ENCODE data around the gene SLC52A1.
"Not testable (repeated sequence)": the region's sequence is repeated elsewhere in the genome, so short reads cannot be mapped to it uniquely, and the experiment has no call there.

SLC52A1 gene

GRCh38 chr17:5035315-5035714 is at the start of gene SLC52A1:
TSS of gene SLC52A1 (minus strand) at chr17:5035426. CDS start at chr17:5034606, 820 bp downstream.
- DNase-seq: no peak

DNA sequence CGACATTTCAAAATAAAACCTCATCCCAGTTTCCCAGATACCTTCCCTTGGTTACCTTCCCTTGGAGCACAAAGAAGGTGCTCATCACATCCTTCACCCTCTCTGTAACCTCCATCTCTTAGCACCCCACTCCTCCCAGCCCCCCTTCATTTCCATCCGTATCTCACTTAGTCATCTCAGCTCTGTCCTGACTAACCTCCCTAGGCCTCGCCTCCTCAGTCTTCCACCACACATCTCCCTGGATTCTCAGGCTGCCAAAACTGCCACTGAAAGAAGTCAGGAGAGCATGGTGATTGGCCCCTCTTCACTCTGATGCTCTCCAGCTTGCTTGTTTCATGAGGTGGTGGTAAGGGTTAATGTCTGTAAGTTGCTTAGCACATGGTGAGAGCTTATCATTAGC is 45.4 kb upstream of the SLC52A1 start:
- no peak for DNase-seq

DNA sequence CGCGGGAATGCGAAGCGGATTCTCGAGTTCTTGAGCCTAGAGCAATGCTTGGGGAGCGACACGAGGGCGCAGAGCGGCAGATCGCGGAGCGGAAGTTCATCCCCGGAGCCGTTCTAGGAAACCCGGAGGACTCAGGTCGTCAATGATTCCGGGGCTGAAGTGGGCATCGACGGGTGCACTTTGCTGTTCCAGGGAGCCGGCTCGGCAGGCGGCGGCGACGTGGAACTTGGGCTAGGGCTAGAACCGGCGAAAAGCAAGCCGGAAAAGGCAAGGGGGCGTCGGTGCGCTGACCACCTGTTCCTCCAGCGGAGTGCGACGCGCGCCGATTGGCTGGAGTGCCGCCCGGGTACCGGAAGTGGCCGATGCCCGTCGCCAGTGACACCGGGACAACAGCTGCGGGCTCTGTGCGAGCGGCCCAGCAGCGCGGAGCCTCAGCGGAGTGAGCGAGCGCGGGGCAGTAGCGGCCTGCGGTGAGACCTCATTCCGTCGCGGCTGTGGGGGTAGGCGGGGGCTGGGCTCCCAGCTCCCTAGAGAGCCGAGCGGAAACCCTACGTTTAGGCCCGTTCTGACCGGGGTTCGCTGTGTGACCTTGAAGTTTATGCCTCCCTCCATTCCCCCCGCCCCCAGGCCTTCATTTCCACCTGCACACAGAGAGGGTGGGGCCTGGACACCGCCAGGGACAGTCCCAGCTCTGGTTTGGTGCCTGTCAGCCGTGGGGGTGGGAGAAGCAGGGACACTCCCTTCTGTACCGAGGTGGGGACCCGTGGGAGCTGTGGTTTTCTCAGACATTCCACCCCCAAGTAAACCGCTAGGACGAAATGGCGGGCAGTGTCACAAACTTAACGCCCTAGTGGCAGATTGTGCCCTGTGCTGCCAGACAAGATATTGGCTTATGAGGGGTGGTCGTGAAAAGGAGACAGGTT is 43.1 kb upstream of the SLC52A1 start, which contains the start of gene ZFP3:
Gene ZFP3 (plus strand): TSS at position 362 of the 923 bp plus-strand sequence. CDS start 13,038 bp downstream, outside the sequence.
- DNase-seq: peak; percentile 98

GRCh38 chr17:5077781-5078105 is 42.5 kb upstream of the SLC52A1 start:
- no peak for DNase-seq

GRCh38 chr17:5077275-5077674 is 42.0 kb upstream of the SLC52A1 start:
- not testable (repeated sequence) for DNase-seq

GRCh38 chr17:5075472-5075871 is 40.2 kb upstream of the SLC52A1 start:
- DNase-seq: not testable (repeated sequence)

DNA sequence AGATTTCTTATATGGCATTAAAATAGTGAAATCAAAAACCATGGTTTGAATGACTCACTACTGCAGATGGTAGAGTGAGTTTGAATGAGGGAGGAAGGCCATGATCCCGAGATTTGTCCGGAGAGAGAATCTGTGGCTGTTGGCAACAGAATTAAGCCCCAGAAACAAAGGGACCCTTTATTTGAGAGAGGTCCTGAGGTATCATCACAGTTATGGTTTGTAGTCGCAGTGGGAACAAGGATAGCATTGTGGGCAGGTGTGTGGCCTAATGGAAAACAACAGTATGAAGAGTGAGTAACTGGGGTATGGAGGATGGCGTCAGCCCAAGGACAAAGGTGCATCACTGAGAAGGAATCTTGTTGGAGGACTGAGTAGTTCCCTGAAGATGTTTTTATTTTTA is 34.5 kb upstream of the SLC52A1 start:
- no peak for DNase-seq

DNA sequence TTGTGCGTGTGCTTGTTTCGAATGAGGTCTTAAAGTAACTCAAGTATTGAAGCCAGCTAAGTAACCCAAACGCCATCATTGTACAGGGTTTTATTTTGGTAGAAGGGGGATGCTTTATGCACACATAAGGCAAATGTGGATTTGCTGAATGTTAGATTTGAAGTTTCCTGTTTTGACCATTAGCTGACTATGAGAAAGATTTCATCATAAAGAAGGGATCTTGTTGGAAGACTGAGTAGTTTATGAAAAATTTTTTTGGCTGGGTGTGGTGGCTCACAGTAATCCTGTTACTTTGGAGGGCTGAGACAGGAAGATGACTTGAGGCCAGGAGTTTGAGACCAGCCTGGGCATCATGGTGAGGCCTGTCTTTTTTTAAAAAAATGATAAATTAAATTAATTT is 33.0 kb upstream of the SLC52A1 start:
- no peak for DNase-seq

GRCh38 chr17:5065227-5065744 is 30.1 kb upstream of the SLC52A1 start:
- DNase-seq: no peak

DNA sequence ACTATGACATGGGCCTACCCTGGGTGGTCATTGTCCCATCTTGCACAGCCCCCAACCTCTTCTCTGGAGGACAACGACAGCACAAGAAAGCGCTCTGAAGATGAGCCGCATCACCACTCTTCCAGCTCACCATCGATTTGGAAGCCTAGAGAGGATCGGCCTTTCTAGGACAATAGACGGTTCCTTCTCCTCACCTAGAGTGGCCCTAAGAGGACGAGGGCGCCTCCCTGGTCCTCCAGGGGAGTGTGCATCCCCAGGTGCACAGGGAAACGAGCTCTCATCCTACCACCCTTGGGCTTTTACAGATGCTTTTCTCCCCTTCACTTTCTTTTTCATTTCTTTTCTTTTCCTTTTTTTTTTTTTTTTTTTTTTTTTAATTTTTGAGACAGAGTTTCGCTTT is 20.3 kb upstream of the SLC52A1 start:
- DNase-seq: no peak

- no peak for DNase-seq
Observed at GRCh38 chr17:5050278-5050677, 15.1 kb upstream of the SLC52A1 start.

GRCh38 chr17:5049314-5049841 is 14.2 kb upstream of the SLC52A1 start:
- DNase-seq: no peak

DNA sequence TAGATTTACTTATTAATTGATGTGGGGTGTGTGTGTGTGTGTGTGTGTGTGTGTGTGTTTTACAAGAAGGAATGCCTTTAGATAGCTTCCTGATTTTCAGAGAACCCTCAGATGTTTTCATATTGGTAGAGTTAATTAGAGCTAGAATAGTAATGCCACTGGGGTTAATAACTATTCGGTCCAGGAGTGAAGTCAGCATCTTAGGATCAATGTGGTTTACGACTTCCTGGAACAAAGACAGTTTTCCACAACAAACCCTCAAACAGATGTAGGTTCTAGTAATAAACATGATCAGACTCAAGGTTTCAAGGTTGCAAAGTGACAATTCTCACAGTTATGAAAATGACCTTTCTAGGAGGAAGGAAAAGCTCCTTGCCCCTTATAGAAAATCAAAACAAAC is 12.2 kb upstream of the SLC52A1 start:
- no peak for DNase-seq

GRCh38 chr17:5045496-5045895 is 10.3 kb upstream of the SLC52A1 start:
- DNase-seq: no peak

- DNase-seq: no peak
Observed at GRCh38 chr17:5044630-5045029, 9.4 kb upstream of the SLC52A1 start.

DNA sequence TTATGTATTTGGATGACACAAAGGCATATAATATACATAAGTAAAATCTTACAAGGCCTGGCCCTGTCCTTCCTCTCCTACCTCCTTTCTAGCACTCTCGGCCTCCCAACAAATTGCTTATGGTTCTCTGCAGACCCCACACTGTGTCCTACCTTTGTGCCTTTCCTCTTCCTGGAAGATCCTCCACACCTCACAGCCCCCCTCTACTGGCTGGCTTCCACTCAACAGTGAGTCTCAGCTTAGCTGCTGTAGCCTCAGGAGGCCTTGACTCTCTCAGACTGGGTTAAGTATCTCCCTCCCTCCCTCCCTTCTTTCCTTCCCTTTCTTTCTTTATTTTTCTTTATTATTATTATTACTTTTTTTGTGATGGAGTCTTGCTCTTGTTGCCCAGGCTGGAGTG is 8.3 kb upstream of the SLC52A1 start:
- no peak for DNase-seq

DNA sequence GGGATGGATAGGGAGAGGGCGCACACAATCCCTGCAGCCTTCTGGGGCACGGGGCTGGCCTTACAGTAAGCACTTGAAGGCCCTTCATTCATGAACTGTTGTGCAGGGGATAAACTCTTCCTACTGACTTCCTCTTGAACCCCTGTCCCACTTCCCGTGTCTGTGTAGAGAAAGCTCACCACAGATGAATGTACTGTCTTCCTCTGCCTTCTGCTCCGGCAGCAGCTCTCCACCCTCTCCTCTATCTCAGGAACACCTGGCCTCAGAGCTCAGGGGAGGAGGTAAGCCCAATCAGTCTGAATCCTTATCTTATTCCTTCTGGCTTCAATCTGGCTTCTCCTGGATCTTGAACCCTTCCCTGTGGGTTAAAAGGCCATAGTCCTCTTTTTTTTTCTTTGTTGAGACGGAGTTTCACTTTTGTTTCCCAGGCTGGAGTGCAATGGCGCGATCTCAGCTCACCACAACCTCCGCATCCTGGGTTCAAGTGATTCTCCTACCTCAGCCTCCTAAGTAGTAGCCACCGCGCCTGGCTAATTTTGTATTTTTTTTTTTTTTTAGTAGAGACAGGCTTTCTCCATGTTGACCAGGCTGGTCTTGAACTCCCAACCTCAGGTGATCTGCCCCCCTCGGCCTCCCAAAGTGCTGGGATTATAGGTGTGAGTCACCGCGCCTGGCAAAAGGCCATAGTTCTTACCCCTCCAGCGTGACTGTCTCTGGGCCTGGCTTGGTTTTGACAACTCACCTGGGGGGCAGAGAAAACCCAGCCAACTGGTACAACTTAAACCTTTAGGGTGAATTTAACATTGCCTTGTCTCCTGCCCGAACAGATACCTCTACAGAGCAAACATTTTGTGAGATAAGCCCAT is 7.2 kb upstream of the SLC52A1 start:
- DNase-seq: no peak

- no peak for DNase-seq
Observed at GRCh38 chr17:5034651-5035050, 575 bp downstream of the SLC52A1 start.

DNA sequence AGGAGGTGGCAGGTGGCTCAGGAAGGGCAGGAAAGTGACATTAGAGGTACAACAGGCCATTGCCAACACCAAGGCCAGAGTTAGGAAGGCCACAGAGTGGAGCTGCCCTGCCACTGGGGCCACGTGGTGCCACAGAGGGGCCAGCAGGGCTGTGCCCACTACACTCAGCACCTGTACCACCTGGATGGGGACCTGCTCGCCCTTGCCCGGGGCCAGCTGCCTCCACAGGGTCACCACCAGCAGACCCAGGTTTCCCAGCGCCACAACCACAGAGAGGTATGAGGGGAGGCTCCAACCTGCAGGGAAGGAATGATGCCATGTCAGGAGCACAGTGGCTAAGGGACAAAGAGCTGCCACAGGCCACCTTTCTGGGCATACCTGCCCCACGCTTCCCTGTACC is 1.2 kb downstream of the SLC52A1 start:
- no peak for DNase-seq

DNA sequence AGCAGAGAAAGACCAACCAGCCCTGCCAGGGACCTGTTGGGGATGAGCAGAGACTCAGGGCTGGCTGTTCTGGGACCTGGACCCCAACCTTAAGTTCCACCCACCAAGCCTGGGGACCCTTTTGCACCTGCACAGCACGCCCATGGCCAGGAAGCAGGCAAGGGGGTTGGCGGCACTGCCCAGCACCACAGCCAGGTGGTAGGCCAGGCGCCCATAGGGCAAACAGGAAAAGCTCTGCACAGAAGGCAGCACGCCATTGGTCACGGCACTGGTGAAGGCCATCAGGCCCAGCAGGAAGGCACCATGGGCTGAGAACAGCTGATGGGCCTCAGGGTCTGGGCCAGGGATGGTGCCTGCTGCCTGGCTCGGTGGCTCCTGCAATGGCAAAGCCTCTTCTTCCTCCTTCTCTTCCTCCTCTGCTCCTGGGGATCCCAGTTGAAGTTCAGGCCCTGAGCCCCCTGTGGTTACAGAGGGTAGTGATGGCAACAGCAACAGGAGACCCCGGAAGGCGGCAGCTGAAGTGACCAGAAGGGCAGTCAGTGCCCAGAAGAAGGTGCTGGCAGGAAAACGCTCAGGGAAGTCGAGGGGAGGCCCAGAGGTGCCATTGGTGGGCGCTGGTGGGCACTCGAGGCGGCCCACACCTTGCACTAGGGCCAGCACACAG is 1.7 kb downstream of the SLC52A1 start:
- DNase-seq: no peak

- DNase-seq: no peak
Observed at GRCh38 chr17:5032865-5033264, 2.4 kb downstream of the SLC52A1 start.

- DNase-seq: peak; percentile 77
Observed at GRCh38 chr17:5031365-5032082, 3.7 kb downstream of the SLC52A1 start.
